HG03469 (cell line): Measurements from ENCODE around the gene CATSPERB.
"Not testable (repeated sequence)": the region's sequence is repeated elsewhere in the genome, so short reads cannot be mapped to it uniquely, and the experiment has no call there.

ENCODE experiments used
- ATAC-seq: cut with Tn5 transposase; IDR thresholded peaks from one replicate; pipeline ENCODE4 v1.9.1; 2021; ENCODE audit warnings: mild to moderate bottlenecking, moderate library complexity, moderate number of reproducible peaks; ENCODE audit not compliant: unreplicated experiment

CATSPERB gene

GRCh38 chr14:91731986-91732385, at the start of gene CATSPERB:
Gene CATSPERB (minus strand): TSS chr14:91732086. CDS start chr14:91729479, 2,607 bp downstream.
- ATAC-seq, result no peak

- no peak for ATAC-seq
Measured at GRCh38 chr14:91780452-91780851, 48.6 kb upstream of the CATSPERB start.

GRCh38 chr14:91778217-91778616, 46.3 kb upstream of the CATSPERB start:
- ATAC-seq, result no peak

- ATAC-seq, result no peak
Measured at GRCh38 chr14:91774140-91775096, 42.5 kb upstream of the CATSPERB start.

GRCh38 chr14:91770185-91770584, 38.3 kb upstream of the CATSPERB start:
- no peak for ATAC-seq

GRCh38 chr14:91755570-91756295, 23.8 kb upstream of the CATSPERB start:
- no peak for ATAC-seq

- ATAC-seq, result no peak
Measured at GRCh38 chr14:91754819-91755218, 22.9 kb upstream of the CATSPERB start.

GRCh38 chr14:91754185-91754584, 22.3 kb upstream of the CATSPERB start:
- ATAC-seq, result no peak

- no peak for ATAC-seq
Measured at GRCh38 chr14:91753501-91754128, 21.7 kb upstream of the CATSPERB start.

- no peak for ATAC-seq
Measured at GRCh38 chr14:91752961-91753360, 21.1 kb upstream of the CATSPERB start.

- no peak for ATAC-seq
Measured at GRCh38 chr14:91751719-91752118, 19.8 kb upstream of the CATSPERB start.

- no peak for ATAC-seq
Measured at GRCh38 chr14:91750634-91751198, 18.8 kb upstream of the CATSPERB start.

- ATAC-seq, result no peak
Measured at GRCh38 chr14:91749868-91750267, 18.0 kb upstream of the CATSPERB start.

- ATAC-seq, result no peak
Measured at GRCh38 chr14:91748049-91748448, 16.2 kb upstream of the CATSPERB start.

- no peak for ATAC-seq
Measured at GRCh38 chr14:91745344-91745743, 13.5 kb upstream of the CATSPERB start.

GRCh38 chr14:91744068-91744480, 12.2 kb upstream of the CATSPERB start:
- ATAC-seq, result no peak

GRCh38 chr14:91743305-91743653, 11.4 kb upstream of the CATSPERB start:
- no peak for ATAC-seq

GRCh38 chr14:91742621-91743304, 10.9 kb upstream of the CATSPERB start:
- ATAC-seq, result no peak

GRCh38 chr14:91739867-91740266, 8.0 kb upstream of the CATSPERB start:
- ATAC-seq, result not testable (repeated sequence)

- no peak for ATAC-seq
Measured at GRCh38 chr14:91737619-91738018, 5.7 kb upstream of the CATSPERB start.
